NAMALWA (cell line): Measurements from ENCODE around the gene CDIPT.
"Not testable (repeated sequence)": the region's sequence is repeated elsewhere in the genome, so short reads cannot be mapped to it uniquely, and the experiment has no call there.

ENCODE experiments used
- DNase-seq: peaks from one replicate; pipeline ENCODE4 v3.0.0-alpha.2; 2015; ENCODE audit warnings: low spot score

The CDIPT gene

GRCh38 chr16:29862884-29863668 is at the start of gene CDIPT:
CDIPT (minus strand) TSS chr16:29863226; CDS start chr16:29862857, 369 bp downstream.
- peak; percentile 98 for DNase-seq

- no peak for DNase-seq
Observed at GRCh38 chr16:29912087-29912486, 49.1 kb upstream of the CDIPT start.

- DNase-seq = no peak
Observed at GRCh38 chr16:29911676-29912010, 48.6 kb upstream of the CDIPT start.

- no peak for DNase-seq
Observed at GRCh38 chr16:29910819-29911675, 48.0 kb upstream of the CDIPT start.

- not testable (repeated sequence) for DNase-seq
Observed at GRCh38 chr16:29909851-29910250, 46.8 kb upstream of the CDIPT start.

- no peak for DNase-seq
Observed at GRCh38 chr16:29909391-29909790, 46.4 kb upstream of the CDIPT start.

GRCh38 chr16:29908719-29909220 is 45.7 kb upstream of the CDIPT start:
- no peak for DNase-seq

DNA sequence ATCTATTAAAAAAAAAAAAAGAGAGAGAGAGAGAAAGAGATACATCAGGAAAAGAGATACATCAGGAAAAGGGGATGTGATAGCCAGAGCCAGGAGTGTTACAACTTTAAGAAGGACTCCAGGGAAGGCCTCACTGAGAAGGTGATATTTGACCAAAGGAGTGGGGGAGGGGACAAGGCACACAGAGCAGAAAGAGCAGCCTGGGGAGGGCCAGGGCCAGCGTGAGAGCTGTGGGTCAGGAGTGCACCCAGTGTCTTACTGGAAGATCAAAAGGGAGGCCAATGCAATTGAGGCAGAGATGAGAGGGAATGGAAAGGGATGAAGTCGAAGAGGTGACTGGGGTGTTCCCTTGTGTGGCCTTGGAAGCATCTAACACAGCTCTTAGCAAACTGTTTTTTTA is 44.9 kb upstream of the CDIPT start:
- no peak for DNase-seq

- no peak for DNase-seq
Observed at GRCh38 chr16:29906520-29907244, 43.7 kb upstream of the CDIPT start.

DNA sequence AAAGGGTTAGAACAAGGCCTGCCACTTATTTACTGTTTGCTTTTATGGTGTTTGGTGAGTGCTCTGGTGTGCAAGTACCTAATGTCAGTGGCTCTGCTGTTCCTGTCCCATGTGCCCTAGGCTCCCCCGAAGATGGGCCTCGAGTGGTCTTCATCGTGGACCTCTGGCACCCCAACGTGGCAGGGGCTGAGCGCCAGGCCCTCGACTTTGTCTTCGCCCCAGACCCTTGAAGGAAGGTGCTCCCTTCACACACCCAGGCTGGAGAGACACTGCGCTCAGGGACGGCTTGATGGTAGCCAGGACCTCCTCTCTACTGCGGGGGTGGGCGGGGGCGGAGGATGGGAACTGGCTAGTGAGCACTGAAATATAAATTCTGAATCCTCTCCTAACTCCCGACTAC is 42.6 kb upstream of the CDIPT start:
- no peak for DNase-seq

DNA sequence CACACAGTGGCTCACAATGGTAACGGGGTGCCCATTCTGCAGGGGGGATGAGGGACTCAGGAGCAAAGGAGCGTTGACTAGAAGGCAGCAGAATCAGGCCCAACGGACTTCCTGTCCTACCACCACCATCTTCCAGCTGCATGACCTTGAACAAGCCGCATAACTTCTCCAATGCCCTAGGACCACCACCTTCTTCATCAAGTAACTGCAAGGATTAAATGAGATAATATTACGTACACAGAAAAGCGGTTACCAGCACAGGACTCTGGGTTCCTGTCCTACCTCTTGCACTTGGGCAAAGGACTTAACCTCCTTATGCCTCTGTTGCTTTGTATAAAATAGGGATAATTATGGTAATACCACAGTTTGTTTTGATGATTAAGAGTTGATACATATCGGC is 41.9 kb upstream of the CDIPT start:
- DNase-seq = no peak

DNA sequence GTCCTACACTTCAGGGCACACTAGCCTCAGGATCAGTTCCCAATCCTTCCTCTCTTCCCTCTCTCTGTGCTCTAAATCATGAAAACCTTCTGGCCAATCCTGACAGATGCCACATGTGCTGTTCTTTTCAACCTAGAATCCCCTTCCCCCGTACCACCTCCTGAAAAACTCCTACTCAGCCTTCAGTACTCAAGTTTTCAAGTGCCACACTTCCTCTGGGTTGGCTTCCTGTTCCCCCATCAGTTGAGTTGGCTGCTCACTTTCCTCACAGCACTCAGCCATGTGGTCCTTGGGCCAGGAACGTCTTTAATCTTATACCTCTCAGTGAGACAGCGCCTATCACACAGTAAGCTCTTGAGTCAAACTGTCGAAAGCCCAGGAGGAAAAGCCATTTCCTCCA is 40.6 kb upstream of the CDIPT start:
- DNase-seq = no peak

- no peak for DNase-seq
Observed at GRCh38 chr16:29901607-29901945, 38.5 kb upstream of the CDIPT start.

DNA sequence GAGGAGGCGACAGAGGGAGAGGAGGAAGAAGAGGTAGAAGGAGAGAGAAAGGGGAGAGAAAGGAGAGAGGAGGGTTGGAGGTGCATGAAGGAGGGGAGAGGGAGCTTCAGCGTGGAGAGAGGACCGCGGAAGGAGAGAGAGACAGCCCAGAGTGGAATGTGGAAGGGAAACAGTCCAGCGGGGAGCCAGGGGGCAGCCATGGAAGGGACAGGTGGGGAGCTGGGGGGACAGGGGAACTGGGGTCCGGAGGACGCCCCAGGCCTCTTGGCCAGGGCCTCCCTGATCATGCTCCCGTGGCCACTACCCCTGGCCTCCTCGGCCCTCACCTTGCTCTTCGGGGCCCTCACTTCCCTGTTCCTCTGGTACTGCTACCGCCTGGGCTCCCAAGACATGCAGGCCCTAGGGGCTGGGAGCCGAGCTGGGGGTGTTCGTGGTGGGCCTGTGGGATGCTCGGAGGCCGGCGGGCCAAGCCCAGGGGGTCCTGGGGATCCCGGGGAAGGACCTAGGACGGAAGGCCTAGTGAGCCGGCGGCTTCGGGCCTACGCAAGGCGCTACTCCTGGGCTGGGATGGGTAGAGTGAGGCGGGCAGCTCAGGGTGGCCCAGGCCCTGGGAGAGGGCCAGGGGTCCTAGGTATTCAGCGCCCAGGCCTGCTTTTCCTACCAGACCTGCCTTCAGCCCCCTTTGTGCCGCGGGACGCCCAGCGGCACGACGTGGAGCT is 38.0 kb upstream of the CDIPT start:
- no peak for DNase-seq

- peak; percentile 59 for DNase-seq
Observed at GRCh38 chr16:29900102-29900887, 37.3 kb upstream of the CDIPT start, which contains the start of gene ASPHD1. ASPHD1 (plus strand) TSS chr16:29900488; CDS start chr16:29900972, 484 bp downstream.

GRCh38 chr16:29899516-29900101 is 36.6 kb upstream of the CDIPT start, which contains the start of gene SEZ6L2:
SEZ6L2 (minus strand) TSS chr16:29899550; CDS start chr16:29899019, 531 bp downstream.
- DNase-seq = no peak

GRCh38 chr16:29898804-29899515 is 35.9 kb upstream of the CDIPT start:
- no peak for DNase-seq

- DNase-seq = no peak
Observed at GRCh38 chr16:29898135-29898803, 35.2 kb upstream of the CDIPT start.

DNA sequence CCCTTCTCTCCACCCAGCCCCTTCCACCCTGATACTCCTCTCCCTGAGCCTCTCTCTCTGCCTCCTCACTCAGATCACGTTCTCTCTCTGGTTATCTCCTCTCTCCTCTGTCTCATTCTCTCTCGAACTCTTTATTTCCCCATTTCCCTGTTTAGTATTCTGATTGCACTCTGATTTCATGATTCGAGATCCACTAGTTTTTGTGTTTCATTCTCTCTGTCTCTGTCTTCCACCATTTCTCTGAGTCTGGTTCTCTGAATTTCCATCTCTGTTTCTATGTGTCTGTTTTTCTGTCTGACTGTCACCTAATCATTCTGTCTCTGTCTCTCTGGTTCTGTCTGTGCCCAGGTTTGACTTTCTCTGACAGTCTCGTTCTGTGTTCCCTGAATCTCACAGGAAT is 34.3 kb upstream of the CDIPT start:
- DNase-seq = no peak
